Measurements from ENCODE around the gene SYT8. TPM values are rescaled to one million over a fixed set of nuclear protein-coding genes. Genes with fewer than 3 reads are reported as not detected.

The SYT8 gene
- total and polyA plus RNA-seq, 2 donors (not counting 1 experiment from before 2014, with no cell fraction given) = not detected

GRCh38 chr11:1822648-1823375 lies 12.0 kb upstream of the SYT8 start:
- H3K4me3 ChIP-seq (ENCODE audit: control extremely low read depth in 1 of 5, extremely low read depth in 1 of 5, insufficient read depth in 1 of 5, low read depth in 2 of 5, low read length in 4 of 5) = no peak overlapping the region
- no peaks in the 10 kb centered on the region for H4K20me1 ChIP-seq (ENCODE audit: control insufficient read depth, insufficient read depth, low read length, poor library complexity, severe bottlenecking)
- H3K9ac ChIP-seq (ENCODE audit: low read length) = no peak overlapping the region
- 93% methylated on average over 7 of the region's 8 CpGs for WGBS (ENCODE audit: insufficient coverage)
- Mint-ChIP-seq H3K4me1 (no peaks in the 10 kb centered on the region), H3K4me3 (no peak overlapping the region), H3K27ac (no peak overlapping the region), H3K27me3 (peaks cover 14% of the 10 kb centered on the region), H3K9me3 (ENCODE audit: insufficient read depth) (peaks cover 2% of the 10 kb centered on the region)
- no peak overlapping the region for H3K4me2 ChIP-seq (replicated peaks; ENCODE audit: low read depth, low read length, poor library complexity, severe bottlenecking)
- ATAC-seq (ENCODE audit: low read depth) = no peak
- no peak for DNase-seq
- intact Hi-C loops (cut with micrococcal nuclease) = no loop called here
- H3K9me3 ChIP-seq (ENCODE audit: control extremely low read depth in 1 of 3, control insufficient read depth in 2 of 3, insufficient read depth in 1 of 3, low read length in 2 of 3) = peaks cover 0 to 10% (median 7%) of the 10 kb centered on the region in 3 donors
- H3K27ac ChIP-seq (ENCODE audit: low read length in 2 of 2) = no peak overlapping the region
- H3K27me3 ChIP-seq (replicated peaks in 1 of 4; ENCODE audit: control extremely low read depth in 1 of 4, control insufficient read depth in 3 of 4, insufficient read depth in 4 of 4, low read length in 3 of 4) = peaks cover 0 to 5% (median 0%) of the 10 kb centered on the region in 4 experiments
- ChIA-PET CTCF (interaction anchor here (1.4 to 1.6 kb wide), 3 partner anchors 10 to 178 kb away, joined by 3 to 8 read pairs (median 5); no protein-coding TSS in a partner anchor), POLR2A (no interaction called here)
- TF ChIP-seq EZH2 (IDR thresholded peaks at IDR 0.05; ENCODE audit: borderline replicate concordance, insufficient read depth, low read depth, low read length, poor library complexity, severe bottlenecking) = no peak
- TF ChIP-seq CTCF (IDR thresholded peaks at IDR 0.05) = no peak
- no peaks in the 10 kb centered on the region for H3K79me2 ChIP-seq (ENCODE audit: control insufficient read depth, insufficient read depth, low read length)
- no peak overlapping the region for H2AFZ ChIP-seq (ENCODE audit: insufficient read depth, low read depth, low read length, poor library complexity, severe bottlenecking)
- no peaks in the 10 kb centered on the region for H3K36me3 ChIP-seq (replicated peaks in 1 of 2; ENCODE audit: control extremely low read depth in 1 of 2, control insufficient read depth in 1 of 2, extremely low read depth in 1 of 2, insufficient read depth in 2 of 2, low read length in 1 of 2)
- H3K4me1 ChIP-seq (ENCODE audit: control insufficient read depth in 2 of 2, insufficient read depth in 2 of 2, low read length in 2 of 2) = no peaks in the 10 kb centered on the region

Data from B cell (primary cell).